Mucosa of gallbladder (tissue), 1 donor: ENCODE measurements around the gene LDB3. TPM values are rescaled to one million over a fixed set of nuclear protein-coding genes. Genes with fewer than 3 reads are reported as not detected.
A peak's percentile ranks its signal among the peaks of the same experiment; 100 is the strongest.

ENCODE experiments used
- DNase-seq: peaks from one replicate; pipeline ENCODE4 v3.0.0-alpha.2; 2020; ENCODE audit warnings: low spot score
- total RNA-seq: library from RNA; stranded (reverse); gene quantifications from one replicate; pipeline ENCODE4 v1.2.1, GENCODE V29; 2021
- donor health status: DM: no; HTN: no; CAD: no.

Gene LDB3
- total RNA-seq, 1 donor from 2014 or later: 4.9 TPM

GRCh38 chr10:86706401-86706841, 38.1 kb downstream of the LDB3 start:
- no peak for DNase-seq

GRCh38 chr10:86706977-86707376, 38.7 kb downstream of the LDB3 start:
- no peak for DNase-seq

- no peak for DNase-seq
These were observed 39.2 kb downstream of the LDB3 start for GRCh38 chr10:86707505-86707904.

DNA sequence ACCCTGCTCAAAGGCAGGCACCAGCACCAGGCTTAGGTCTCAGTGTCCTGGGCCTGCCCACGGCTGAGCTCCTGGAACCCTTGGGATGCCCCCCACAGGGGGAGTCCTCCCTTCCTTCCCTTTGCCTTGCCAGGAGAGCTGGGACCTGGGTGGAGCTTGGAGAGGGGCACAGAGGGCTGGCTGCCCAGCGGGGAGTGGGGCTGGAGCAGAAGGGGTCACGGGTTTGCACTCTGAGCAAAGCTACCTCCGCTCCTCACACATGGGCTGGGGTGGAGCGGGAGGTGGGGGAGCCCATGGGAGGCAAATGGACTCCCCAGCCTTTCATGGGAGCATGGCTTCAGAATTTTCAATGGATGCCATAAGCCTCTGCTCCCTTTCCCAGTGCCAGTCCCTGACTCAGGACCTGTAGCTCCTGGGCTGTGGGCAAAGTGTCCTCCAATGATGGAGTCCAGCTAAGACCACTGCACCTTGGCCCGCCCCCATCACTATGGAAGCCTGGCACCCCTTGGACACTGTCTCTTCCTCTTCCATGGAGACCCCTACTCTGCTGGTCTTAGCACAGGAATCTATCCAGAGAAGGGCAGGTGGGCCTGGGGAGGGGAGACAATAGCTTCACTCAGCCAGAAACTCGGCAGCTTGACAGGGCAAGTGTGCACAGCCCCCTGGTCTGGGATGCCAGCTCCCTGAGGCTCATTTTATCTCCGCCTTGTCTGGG, 39.9 kb downstream of the LDB3 start:
- DNase-seq: no peak

DNA sequence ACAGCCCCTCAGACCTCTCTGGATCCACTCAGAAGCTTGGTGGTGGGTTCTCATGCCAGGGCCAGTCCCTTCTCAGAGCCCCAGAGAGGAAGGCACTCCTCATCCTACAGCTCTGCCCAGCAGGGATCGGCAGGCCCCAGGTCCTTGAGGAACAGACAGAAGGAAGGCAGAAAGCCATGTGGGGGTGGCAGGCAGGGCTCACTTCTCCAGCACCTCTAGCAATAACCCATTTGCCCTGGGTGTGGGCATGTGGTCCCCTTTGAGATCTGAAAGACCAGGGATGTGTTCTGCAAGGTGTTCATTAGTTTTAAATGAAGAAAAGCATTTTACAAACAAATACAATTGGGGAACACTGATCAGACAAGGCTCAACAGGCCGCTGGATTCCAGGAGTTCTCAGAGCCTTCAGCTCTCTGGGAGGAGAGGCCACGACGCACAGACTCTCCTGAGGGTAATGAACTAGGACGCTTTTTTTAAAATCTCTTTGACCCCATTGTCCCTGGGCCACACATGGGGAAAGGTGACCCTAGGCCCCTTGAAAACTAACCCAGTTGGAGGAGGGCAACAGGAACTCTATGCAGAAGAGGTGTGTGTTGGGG, 40.6 kb downstream of the LDB3 start:
- no peak for DNase-seq

DNA sequence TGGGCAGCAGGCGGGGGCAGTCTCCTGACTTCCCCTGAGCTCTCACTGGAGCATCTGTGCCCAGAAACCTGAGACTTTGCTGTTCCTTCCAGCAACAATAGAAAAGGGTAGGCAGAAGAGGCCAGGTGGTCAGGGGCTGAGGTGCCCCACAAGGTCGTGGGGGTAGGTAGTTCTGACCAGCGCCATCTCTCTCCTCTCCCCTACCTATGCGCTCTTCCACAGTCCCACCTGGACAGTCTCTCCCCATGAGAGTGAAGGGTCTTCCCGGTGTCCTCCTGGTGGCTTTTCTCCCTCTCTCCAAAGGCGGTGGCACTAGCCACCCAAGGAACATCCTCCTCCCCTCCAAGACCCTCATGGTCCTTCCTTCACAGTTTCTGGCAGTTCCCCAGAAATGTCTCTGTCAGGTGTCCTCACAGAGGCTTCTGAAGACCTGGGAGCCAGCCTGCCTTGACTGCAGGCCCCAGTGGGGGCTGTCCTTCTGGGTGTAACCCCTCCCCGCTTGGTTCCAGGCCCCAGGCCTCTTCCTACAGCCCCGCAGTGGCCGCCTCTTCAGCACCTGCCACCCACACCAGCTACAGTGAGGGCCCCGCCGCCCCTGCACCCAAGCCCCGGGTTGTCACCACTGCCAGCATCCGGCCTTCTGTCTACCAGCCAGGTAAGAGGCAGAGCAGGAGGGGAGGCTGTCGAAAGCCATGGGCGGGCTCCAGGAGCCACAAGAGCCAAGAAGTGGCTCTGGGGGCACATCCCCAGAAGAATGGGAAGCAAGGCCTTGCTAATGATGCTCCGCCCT, 41.3 kb downstream of the LDB3 start:
- no peak for DNase-seq

- peak; percentile 88 for DNase-seq
These were observed 42.7 kb downstream of the LDB3 start for GRCh38 chr10:86710987-86711512.

GRCh38 chr10:86711513-86712316, 43.4 kb downstream of the LDB3 start:
- peak; percentile 35 for DNase-seq

DNA sequence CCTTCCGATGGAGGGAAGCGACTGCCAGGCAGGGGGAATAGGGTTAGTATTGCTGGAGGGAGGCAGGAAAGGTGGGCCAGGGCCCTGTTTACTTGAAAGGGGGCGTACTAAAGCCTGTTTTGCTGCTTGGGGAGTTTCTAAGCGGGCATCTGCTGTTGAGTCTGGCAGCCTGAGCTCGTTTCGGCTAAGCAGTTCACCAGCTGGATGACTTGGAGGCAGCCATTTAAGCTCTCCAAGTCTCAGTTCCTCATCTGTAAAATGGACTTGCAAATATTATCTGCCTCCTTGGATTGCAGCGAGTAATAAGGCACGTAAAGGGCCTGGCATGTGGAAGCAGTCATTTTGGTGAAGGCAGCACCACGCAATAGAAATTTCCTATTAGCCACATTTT, 44.0 kb downstream of the LDB3 start:
- DNase-seq: no peak

GRCh38 chr10:86715156-86715795, 47.0 kb downstream of the LDB3 start:
- DNase-seq: no peak

- DNase-seq: no peak
These were observed 47.5 kb downstream of the LDB3 start for GRCh38 chr10:86715836-86716235.

DNA sequence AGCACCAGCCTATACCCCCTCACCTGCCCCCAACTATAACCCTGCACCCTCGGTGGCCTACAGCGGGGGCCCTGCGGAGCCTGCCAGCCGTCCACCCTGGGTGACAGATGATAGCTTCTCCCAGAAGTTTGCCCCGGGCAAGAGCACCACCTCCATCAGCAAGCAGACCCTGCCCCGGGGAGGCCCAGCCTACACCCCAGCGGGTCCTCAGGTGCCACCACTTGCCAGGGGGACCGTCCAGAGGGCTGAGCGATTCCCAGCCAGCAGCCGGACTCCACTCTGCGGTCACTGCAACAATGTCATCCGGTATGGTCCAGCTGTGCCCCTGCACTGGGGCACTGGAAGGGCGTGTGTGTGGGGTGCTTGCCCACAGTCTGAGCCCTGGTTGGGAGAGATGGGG, 48.2 kb downstream of the LDB3 start:
- no peak for DNase-seq

DNA sequence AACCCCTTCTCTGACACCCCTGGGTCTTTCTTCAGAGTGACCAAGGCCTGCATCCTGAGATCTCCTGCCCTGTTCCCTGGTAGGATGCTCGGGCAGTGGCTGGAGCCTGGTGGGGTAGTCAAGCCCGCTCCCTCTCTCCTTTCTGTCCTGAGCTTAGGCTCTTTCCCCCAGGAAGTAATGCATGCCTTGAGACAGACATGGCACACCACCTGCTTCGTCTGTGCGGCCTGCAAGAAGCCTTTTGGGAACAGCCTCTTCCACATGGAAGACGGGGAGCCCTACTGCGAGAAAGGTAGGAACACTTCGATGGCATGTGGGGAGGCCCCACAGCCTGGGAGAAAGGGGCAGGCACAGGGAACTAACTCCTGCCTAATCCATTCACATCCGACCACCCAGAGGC, 50.2 kb downstream of the LDB3 start:
- no peak for DNase-seq

- DNase-seq: no peak
These were observed 52.9 kb downstream of the LDB3 start for GRCh38 chr10:86721232-86721631.

DNA sequence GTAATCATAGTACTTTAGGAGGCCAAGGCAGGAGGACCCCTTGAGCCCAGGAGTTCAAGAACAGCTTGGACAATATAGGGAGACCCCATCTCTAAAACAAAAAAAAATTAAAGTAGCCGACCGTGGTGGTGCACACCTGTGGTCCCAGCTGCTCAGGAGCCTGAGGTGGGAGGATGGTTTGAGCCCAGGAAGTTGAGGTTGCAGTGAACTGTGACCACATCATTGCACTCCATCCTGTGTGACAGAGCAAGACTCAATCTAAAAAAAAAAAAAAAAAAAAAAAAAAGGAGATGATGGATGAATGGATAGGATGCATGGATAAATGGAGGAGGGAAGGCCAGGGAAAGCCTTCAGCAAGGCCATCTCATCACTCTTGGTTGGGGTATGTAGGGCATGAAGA, 54.7 kb downstream of the LDB3 start:
- DNase-seq: no peak

GRCh38 chr10:86724445-86724844, 56.1 kb downstream of the LDB3 start:
- no peak for DNase-seq

DNA sequence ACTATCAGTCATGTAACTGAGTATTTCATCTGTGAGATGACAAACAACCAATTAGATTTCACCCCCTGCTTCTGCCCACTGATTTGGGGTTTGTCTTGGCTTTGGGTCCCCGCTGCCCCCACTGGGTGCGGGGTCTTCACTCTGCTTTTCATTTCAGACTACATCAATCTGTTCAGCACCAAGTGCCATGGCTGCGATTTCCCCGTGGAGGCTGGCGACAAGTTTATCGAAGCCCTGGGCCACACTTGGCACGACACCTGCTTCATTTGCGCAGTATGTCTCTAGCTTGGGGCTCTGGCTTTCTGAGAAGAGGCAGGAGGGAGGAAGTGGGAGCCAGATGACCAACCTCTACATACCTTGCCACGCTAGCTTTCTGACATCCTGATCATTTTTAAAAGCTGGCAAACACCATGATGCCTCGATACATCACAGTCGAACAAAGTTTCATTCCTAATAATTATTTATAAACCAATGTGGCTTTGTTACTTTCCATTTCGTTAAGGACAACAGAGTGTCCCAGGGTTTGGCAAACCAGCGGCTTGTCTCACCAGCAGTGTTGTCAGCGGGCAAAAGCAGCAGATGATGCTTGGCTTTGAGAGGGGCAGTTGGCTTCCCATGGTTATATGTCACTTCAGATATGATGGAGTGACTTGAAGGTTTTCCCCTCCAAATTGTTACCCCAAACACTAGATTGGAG, 57.8 kb downstream of the LDB3 start:
- no peak for DNase-seq

GRCh38 chr10:86726677-86726999, 58.3 kb downstream of the LDB3 start:
- no peak for DNase-seq

GRCh38 chr10:86727470-86727869, 59.2 kb downstream of the LDB3 start:
- DNase-seq: no peak

DNA sequence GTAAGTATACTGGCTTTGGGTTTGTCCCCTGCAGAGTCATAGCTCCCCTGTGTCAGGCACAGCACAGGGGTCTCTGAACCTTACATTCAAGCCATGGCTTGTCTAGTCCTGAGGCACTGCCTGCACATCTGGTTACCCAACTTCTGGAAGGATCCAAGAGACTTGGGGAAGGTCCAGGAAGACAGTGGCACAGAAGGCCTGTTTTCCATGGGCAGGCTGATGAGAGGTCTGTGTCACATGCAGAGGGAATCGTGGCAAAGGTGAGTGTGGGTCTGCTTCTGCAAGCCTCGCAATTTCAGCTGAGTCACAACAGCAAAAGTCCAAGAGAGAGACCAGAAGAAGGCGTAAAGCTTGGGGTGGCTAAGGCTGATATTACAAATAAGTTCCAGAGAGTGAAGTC, 59.7 kb downstream of the LDB3 start:
- no peak for DNase-seq

DNA sequence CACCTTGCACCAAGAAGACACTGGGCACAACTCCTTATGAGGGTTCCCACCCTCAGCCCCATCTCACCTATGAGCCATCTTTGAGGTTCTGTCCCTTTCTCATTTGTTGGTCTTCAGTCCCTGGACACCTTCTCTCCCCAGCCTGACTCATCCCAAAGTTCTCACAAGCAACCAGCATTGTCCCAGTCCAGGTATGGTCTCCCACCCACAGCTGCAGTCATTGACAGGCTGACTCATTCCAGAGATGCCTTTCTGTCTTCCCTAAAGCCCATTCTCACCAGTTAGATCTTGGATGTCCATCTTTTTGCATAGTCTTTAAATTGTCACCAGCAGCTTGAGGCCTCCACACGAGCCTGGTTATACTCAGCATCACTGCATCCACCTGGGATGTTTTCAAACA, 61.4 kb downstream of the LDB3 start:
- no peak for DNase-seq
